GM21528 (cell line): ENCODE data around the gene SDHB.

Experiments
- ATAC-seq: cut with Tn5 transposase; IDR thresholded peaks from one replicate; pipeline ENCODE4 v1.9.1; 2021; ENCODE audit warnings: mild to moderate bottlenecking, moderate library complexity; ENCODE audit not compliant: unreplicated experiment, low FRiP score

SDHB gene

DNA sequence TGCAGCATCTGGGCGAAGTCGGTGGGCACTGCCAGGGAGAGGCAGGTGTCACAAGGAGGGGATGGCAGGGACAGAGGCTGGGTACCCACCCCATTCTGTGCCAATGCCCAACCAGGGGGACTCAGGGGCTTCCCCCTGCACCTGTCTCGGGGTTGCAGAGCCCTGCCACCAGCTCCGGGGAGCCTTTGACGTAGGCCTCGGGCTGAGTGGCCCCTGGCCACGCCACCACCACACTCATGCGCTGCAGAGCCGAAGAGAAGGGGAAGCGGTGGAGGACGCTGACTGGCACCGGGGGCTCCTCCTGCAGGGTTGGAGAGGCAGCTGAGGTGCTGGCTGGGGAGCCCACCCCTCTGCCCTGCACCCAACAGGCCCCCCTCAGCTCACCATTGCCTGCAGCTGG is 61.7 kb downstream of the SDHB start:
- ATAC-seq: no peak

DNA sequence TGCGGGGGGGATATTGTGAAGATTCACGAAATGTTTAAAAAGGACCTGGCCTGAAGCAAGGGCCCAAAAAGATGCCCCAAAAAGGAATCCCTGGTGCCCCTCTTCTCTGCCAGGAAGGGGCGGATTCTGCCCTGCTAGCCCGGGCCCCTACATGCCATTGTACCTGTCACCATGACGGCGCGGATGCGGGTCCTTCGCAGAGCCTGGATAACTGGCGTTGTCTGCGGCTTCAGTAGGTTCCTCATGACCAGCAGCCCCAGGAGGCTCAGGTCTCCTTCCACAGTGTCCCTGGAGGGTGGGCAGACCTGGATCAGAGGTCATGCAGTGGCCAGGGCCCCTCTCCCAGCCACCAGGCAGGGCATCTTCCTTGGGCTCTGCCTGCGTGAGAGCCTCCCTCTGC is 62.3 kb downstream of the SDHB start:
- ATAC-seq: no peak

- no peak for ATAC-seq
Observed at GRCh38 chr1:16989676-16990391, 64.0 kb downstream of the SDHB start.

GRCh38 chr1:16988210-16988609 is 65.6 kb downstream of the SDHB start:
- no peak for ATAC-seq

GRCh38 chr1:16986962-16987361 is 66.9 kb downstream of the SDHB start:
- no peak for ATAC-seq

GRCh38 chr1:16986560-16986959 is 67.3 kb downstream of the SDHB start:
- no peak for ATAC-seq

DNA sequence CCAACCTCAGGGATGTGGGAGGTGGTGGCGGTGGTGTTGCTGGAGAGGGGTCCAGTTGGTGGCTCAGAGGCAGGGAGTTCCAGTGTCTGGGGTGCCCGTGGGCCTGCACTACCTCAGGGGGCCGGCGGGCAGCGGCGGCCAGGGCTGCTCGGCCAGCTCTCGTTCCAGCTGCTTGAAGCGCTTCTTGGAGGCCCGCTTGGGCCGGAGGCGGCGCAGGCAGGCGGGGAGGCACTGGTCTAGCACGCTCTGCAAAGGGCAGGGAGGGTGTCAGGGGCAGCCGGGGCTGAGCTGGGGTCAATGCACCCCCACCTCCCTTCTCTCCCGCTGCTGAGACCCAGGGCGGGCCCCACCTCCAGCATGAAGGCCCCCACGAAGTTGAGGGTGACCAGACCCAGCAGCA is 67.7 kb downstream of the SDHB start:
- no peak for ATAC-seq

DNA sequence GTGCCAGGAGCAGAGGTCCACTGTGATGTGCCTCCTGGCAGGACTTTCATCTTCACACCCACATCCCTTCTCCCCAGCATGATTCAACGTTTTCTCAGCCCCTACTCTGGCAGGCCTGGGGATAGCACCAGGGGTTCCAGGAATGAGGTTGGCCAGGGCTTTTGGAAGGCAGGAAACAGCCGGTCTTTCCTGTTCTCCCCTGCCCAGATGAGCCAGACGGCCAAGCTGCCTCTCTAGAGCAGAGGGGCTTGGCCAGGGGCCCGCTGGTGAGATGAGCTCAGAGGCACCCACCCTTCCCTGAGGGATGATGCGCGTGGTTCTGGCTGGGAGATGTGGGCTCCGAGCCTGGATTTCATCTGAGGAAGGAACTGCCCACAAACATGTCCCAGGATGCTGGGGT is 69.1 kb downstream of the SDHB start:
- ATAC-seq: no peak

GRCh38 chr1:16983649-16984048 is 70.2 kb downstream of the SDHB start:
- ATAC-seq: no peak

- no peak for ATAC-seq
Observed at GRCh38 chr1:16982902-16983301, 70.9 kb downstream of the SDHB start.

DNA sequence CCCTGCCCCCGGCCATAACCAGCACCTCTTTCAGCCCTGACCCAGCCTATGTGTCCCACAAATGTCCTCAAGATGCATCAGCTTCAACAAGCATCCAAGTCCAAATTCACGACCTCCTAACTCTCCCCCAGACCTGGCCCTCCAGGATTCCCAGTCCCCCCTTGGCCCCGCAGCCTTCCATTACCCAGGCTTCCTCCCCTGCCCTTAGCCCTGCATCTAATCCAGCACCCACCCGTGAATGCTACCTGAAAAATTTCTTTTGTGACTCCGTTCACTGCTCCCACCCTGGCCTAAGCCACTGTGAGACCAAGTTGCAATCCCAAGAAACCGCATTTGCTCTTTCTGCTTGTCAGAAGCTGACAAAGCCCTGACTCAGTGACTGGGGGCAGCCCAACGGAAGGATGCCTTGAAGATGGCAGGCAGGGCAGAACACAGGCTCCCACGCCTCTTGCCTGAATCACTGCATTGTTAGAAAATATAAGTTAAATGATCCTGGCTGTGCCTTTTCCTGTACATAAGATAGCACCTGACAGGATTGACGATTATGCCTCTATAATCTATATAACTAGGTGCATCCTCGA is 72.5 kb downstream of the SDHB start:
- ATAC-seq: no peak

DNA sequence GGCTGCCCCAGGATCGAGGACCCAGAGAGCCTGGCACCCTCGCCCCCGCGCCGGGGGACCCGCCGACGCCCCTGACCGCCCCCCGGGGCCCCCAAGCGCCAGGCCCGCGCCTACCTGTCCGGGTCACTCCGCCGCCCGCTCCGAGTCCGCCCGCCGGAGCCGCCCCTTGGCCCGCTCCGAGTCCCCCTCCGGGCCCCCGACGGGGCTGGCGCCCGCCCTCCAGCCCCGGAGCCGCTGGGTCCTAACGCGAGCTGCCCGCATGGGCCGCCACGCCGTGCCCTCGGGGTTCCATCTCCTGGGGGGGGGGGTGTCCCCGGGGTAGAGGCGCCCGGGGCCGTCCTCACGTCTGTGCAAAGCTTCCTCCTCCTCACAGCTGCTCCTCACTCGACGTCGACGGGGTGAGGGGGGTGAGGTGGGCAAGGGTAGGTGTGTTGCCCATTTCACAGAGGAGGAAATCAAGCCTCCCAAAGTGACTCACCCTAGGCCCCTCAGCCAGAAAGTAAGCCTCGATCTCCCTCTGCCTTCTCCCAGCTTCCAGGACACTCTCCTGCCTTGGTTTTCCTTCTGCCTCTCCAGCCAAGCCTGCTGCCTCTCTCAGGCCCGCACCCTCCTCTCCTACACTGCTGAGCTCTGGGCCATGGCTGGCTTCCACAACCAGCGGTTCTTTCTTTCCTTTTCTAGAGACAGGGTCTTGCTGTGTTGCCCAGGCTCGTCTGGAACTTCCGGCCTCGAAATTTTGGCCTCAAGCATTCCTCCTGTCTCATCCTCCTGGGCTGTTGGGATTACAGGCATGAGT is 73.2 kb downstream of the SDHB start, which contains the start of gene MFAP2:
Gene MFAP2, minus strand, starts transcription at position 148 of the 796 bp plus-strand sequence. CDS start 2,347 bp downstream, outside the sequence.
- no peak for ATAC-seq

DNA sequence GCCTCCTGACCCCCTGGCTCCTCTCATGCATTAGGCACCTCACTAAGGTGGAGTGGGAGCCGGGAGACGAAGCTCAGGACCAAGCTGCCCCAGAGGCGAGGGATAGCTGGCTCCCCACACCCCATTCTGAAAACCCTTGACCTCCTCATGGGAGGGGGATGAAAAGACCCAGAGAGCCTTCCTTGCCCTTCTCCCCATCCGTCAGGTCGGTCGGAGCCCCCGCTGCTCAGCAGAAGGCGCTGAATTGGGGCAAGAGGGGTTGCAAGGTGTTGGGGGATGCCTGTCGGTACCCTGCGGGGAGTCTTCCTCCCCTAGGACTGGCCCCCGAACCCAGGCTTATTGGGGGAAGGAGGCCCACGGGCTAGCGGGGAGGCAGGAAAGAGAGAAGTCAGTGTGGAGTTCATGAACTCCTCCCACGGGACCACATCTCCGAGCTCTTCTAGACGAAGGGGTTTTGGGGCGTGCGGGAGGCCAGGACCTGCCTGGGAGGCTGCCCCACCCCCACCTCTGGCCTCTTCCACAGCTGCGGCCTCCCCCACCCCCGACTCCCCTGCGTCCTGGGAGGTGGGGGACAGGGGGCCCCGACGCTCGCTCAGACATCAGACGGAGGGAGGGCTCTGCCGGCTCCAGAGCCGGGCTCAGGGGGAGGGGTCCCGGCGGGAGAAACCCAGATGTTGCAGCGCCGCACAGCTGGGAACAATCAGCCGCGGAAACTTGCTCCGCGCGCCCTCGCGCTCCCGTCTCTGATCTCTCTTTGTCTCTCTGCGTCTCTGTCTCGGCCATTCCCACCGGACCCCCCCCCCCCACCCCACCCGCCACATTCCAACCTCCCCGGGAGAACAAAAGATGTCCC is 74.1 kb downstream of the SDHB start:
- ATAC-seq: no peak

GRCh38 chr1:16978567-16979474 is 75.0 kb downstream of the SDHB start:
- no peak for ATAC-seq

- ATAC-seq: no peak
Observed at GRCh38 chr1:16978139-16978538, 75.7 kb downstream of the SDHB start.

GRCh38 chr1:16977377-16977776 is 76.5 kb downstream of the SDHB start:
- no peak for ATAC-seq

DNA sequence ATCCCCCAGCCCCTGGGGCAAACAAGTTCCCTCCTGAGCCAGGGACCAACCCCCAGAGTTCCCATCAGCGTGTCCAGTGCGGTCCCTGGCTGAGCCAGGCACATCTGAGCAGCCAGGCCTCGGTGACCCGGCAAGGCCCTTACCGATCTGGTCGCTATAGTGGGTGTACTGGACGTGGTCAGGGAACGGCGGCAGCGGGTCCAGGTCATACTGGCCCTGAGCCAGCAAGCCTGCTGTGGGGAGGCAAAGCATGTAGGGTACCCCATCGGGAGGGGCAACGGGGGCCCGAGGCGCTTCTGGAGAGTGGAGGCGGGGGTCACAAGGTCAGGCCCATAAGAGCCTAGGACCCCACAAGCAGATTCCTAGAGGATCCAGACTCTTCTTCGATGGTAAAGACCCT is 76.9 kb downstream of the SDHB start:
- ATAC-seq: no peak

DNA sequence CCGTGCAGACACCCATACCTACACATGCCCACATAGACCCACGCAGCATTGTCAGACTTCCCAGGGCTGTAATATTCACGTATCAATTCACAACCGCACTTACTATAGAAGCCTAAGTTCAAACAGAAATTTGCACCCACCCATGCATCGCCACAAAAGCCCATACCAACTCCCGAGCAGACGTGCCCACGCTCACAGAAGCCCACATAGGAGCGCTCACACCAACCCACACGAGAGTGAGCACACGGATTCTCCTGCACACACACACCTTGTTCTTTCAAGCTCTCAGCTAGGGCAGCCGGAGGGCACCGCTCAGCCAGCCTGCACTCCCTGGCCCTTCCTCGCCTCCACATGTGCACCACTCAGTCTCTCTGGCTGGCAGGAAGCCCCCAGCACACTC is 78.0 kb downstream of the SDHB start:
- ATAC-seq: no peak

- ATAC-seq: no peak
Observed at GRCh38 chr1:16975211-16975610, 78.6 kb downstream of the SDHB start.

- no peak for ATAC-seq
Observed at GRCh38 chr1:16973215-16973614, 80.6 kb downstream of the SDHB start.
